ENCODE data around the gene TBX21. TPM values are rescaled to one million over a fixed set of nuclear protein-coding genes. Genes with fewer than 3 reads are reported as not detected.

The TBX21 gene
- total and polyA plus RNA-seq, 2 of the 4 experiments (the other 2 are of a cell fraction), result not detected

- peaks cover 10% of the 10 kb centered on the region for H4K20me1 ChIP-seq (ENCODE audit: insufficient read depth, low read length)
- H3K9me3 ChIP-seq (ENCODE audit: control insufficient read depth, insufficient read depth, low read length), result no peaks in the 10 kb centered on the region
- no peak overlapping the region for H3K4me2 ChIP-seq (ENCODE audit: low read depth, low read length)
- no peak overlapping the region for H4K91ac ChIP-seq (ENCODE audit: insufficient read depth, low read depth, low read length)
- dilution Hi-C loops (cut with HindIII; ENCODE audit: low sequenced_read_pairs, unreplicated experiment) (no loop called here), in situ Hi-C loops (cut with MboI; ENCODE audit: low sequenced_read_pairs) (no loop called here), intact Hi-C loops (cut with micrococcal nuclease) (no loop called here)
- H2BK5ac ChIP-seq (ENCODE audit: low read depth, low read length, poor library complexity, severe bottlenecking), result no peak overlapping the region
- no peak overlapping the region for H2BK15ac ChIP-seq (ENCODE audit: low read depth, low read length)
- ATAC-seq (ENCODE audit: low read depth), result peak; percentile 87
- H3K4me1 ChIP-seq (ENCODE audit: control insufficient read depth, insufficient read depth, low read length), result 0 out of 2 replicates have a peak, but pooled peaks cover 1% of the 10 kb centered on the region
- peaks cover 15% of the 10 kb centered on the region; the same call in 1 of the 2 replicates for H3K36me3 ChIP-seq (ENCODE audit: control insufficient read depth, insufficient read depth, low read length)
- peak overlapping the region; percentile 47 for H2AFZ ChIP-seq (replicated peaks; ENCODE audit: low read length, poor library complexity)
- POLR2A ChIA-PET (ENCODE audit: unreplicated experiment), result no interaction called here
- 41% methylated on average over 42 of the region's 89 CpGs; no CpG with 5 or more reads in 1 of the 2 experiments for whole genome bisulfite sequencing, 2 experiments (ENCODE audit: extremely low coverage in 2 of 2, insufficient read length in 1 of 2)
- H3K27me3 ChIP-seq (ENCODE audit: control insufficient read depth, insufficient read depth, low read length), result peaks cover 21% of the 10 kb centered on the region
- H3K14ac ChIP-seq (replicated peaks; ENCODE audit: low read depth, low read length), result no peak overlapping the region
- no peaks in the 10 kb centered on the region for H3K79me1 ChIP-seq (ENCODE audit: low read depth in 1 of 2, low read length in 2 of 2)
- H4K8ac ChIP-seq (ENCODE audit: low read depth in 2 of 2, low read length in 2 of 2), result no peak overlapping the region
- DNase-seq, result peak; percentile 31
- H3K9ac ChIP-seq (ENCODE audit: low read depth, low read length), result no peak overlapping the region
- H3K27ac ChIP-seq (ENCODE audit: insufficient read depth, low read length), result no peak overlapping the region
- no peak overlapping the region for H2BK120ac ChIP-seq (ENCODE audit: low read depth, low read length)
- H4K5ac ChIP-seq (ENCODE audit: low read depth, low read length), result no peak overlapping the region
- H3K56ac ChIP-seq (ENCODE audit: extremely low read depth, insufficient read depth, low read length), result no peak overlapping the region
- no TSS peak for BruUV-seq (replicated peaks)
- no peak overlapping the region for H3K4ac ChIP-seq (ENCODE audit: low read depth, low read length)
- peak overlapping the region; percentile 19 for H2AK9ac ChIP-seq (replicated peaks; ENCODE audit: low read depth, low read length, poor library complexity)
- CTCF ChIA-PET, result no interaction called here
- TF ChIP-seq RAD21 (IDR thresholded peaks at IDR 0.05; ENCODE audit: low read length), result no peak
- TF ChIP-seq CEBPB (IDR thresholded peaks at IDR 0.05; ENCODE audit: low read depth, low read length), result no peak
- TF ChIP-seq MAFK (IDR thresholded peaks at IDR 0.05; ENCODE audit: low read depth, low read length), result no peak
- TF ChIP-seq ELK1 (IDR thresholded peaks at IDR 0.05; ENCODE audit: borderline replicate concordance, low read depth, low read length), result no peak
- TF ChIP-seq FOS (IDR thresholded peaks at IDR 0.05; ENCODE audit: low read depth, low read length), result no peak
- no peak for TF ChIP-seq MXI1 (IDR thresholded peaks at IDR 0.05; ENCODE audit: borderline replicate concordance, low read depth, low read length)
- TF ChIP-seq CHD1 (IDR thresholded peaks at IDR 0.05; ENCODE audit: low read depth, low read length), result no peak
- no peak for TF ChIP-seq RFX5 (IDR thresholded peaks at IDR 0.05; ENCODE audit: low read depth, low read length)
- TF ChIP-seq SMC3 (IDR thresholded peaks at IDR 0.05; ENCODE audit: low read depth, low read length), result no peak
- no peak for TF ChIP-seq BHLHE40 (IDR thresholded peaks at IDR 0.05; ENCODE audit: low read depth, low read length)
- H2AK5ac ChIP-seq (ENCODE audit: low read depth, low read length), result no peak overlapping the region
- H3K18ac ChIP-seq (ENCODE audit: low read depth, low read length), result no peak overlapping the region
- peaks cover 3% of the 10 kb centered on the region; the same call in 1 of the 2 replicates for H3K9me1 ChIP-seq (ENCODE audit: insufficient read depth, low read length)
- no peak overlapping the region for H2BK20ac ChIP-seq (ENCODE audit: low read depth, low read length)
- no peak overlapping the region for H3K23ac ChIP-seq (ENCODE audit: low read depth, low read length)
- H3K4me3 ChIP-seq (ENCODE audit: insufficient read depth, low read depth, low read length), result no peak overlapping the region
Measured at GRCh38 chr17:47708864-47709541, 24.0 kb upstream of the TBX21 start.

Data from IMR-90 (cell line).